Activated naive CD4-positive, alpha-beta T cell treated with anti-CD3 and anti-CD28 coated beads, Interleukin-2, amount 50 U/mL, for 72 hours (primary cell): Measurements from ENCODE around the gene GATAD2A. TPM values are rescaled to one million over a fixed set of nuclear protein-coding genes. Genes with fewer than 3 reads are reported as not detected.

Source experiments
- ATAC-seq, 2 donors: fragments of 150-1000 bp; cut with Tn5 transposase; 2 replicates each; pipeline ENCODE4 v1.10.0; 2021; ENCODE audit warnings: mild to moderate bottlenecking in 2 of 2, moderate library complexity in 2 of 2
- DNase-seq, 2 donors: peaks; one replicate each; pipeline ENCODE4 v3.0.0; 2021 to 2022; ENCODE audit warnings: low spot score in 2 of 2
- H3K27ac Mint-ChIP-seq, 2 donors: one replicate each; pipeline ENCODE4 v1.8.0; 2022; ENCODE audit warnings: mild to moderate bottlenecking in 2 of 2, mixed read lengths in 2 of 2
- H3K36me3 Mint-ChIP-seq, 2 donors: one replicate each; pipeline ENCODE4 v1.8.0; 2022; ENCODE audit warnings: mixed read lengths in 2 of 2
- H3K9me3 Mint-ChIP-seq, 2 donors: one replicate each; pipeline ENCODE4 v1.8.0; 2022; ENCODE audit warnings: mixed read lengths in 2 of 2
- total RNA-seq, 2 donors: library from RNA; stranded (reverse); gene quantifications; one replicate each; pipeline ENCODE4 v1.2.3, GENCODE V29; 2022

GATAD2A gene
- total RNA-seq, 2 donors from 2014 or later, result 122 to 134 TPM

- DNase-seq, result no peak
- Mint-ChIP-seq H3K36me3 (peaks cover 9 to 12% of the 10 kb centered on the region in 2 donors), H3K9me3 (no peaks in the 10 kb centered on the region), H3K27ac (peak overlapping the region; percentile 22 to 74)
- no peak for ATAC-seq
Measured at GRCh38 chr19:19498255-19498991, 92.9 kb downstream of the GATAD2A start.

- H3K27ac Mint-ChIP-seq, result peak overlapping the region in 1 of 2 donors; percentile 74
- peaks cover 9 to 12% of the 10 kb centered on the region in 2 donors for H3K36me3 Mint-ChIP-seq
- DNase-seq, result no peak
- no peaks in the 10 kb centered on the region for H3K9me3 Mint-ChIP-seq
- no peak for ATAC-seq
Measured at GRCh38 chr19:19499272-19499995, 94.0 kb downstream of the GATAD2A start.

DNA sequence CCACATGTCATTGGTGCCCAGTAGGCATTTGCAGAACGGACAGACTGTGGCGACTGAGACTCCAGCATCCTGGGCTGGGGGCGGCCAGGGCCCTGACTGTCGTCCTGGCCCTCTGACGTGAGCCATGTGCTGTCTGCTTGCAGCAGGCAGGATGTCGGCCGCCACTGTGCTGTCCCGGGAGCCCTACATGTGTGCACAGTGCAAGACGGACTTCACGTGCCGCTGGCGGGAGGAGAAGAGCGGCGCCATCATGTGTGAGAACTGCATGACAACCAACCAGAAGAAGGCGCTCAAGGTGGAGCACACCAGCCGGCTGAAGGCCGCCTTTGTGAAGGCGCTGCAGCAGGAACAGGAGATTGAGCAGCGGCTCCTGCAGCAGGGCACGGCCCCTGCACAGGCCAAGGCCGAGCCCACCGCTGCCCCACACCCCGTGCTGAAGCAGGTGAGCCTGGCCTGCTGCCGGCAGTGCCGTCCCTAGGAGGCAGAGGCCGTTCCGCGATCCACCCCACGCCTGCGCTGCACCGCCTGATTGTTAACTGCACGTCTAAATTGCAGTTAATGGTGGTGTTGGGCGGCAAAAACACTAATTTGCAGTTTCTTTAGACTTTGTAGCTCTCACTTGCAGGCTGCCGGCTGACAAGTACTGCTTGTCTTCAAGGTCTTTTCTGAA lies 95.6 kb downstream of the GATAD2A start:
- Mint-ChIP-seq H3K9me3 (no peaks in the 10 kb centered on the region), H3K36me3 (peaks cover 9 to 12% of the 10 kb centered on the region in 2 donors), H3K27ac (no peak overlapping the region)
- DNase-seq (no peak), ATAC-seq (no peak)

DNA sequence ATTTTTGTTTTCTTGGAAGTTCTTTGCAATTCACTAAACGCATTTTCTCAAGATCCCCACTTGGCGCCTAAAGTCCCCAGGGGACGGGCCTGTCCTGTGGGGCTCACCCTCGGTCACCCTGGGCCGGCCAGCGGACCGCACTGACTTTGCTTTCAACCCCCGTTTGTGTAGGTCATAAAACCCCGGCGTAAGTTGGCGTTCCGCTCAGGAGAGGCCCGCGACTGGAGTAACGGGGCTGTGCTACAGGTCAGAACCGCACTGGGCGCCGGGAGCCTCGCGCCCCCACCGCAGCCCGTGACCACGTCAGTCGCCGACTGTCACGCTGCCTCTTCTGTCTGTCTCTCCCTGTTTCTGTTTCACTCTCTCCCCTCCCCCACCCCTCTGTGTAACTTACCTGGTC lies 96.3 kb downstream of the GATAD2A start:
- Mint-ChIP-seq H3K9me3 (no peaks in the 10 kb centered on the region), H3K27ac (peak overlapping the region in 1 of 2 donors; percentile 83), H3K36me3 (peaks cover 9 to 12% of the 10 kb centered on the region in 2 donors)
- ATAC-seq, result no peak
- no peak for DNase-seq

DNA sequence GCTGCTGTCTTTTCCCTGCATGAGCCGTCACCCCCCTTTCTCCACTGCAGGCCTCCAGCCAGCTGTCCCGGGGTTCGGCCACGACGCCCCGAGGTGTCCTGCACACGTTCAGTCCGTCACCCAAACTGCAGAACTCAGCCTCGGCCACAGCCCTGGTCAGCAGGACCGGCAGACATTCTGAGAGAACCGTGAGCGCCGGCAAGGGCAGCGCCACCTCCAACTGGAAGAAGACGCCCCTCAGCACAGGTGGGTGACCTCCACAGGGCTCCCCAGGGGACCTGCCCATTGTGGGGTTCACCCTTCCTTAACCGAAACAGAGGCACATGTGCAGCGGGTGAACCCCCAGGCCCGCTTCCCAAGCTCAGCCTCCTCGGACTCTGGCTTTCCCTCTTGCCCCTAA lies 96.8 kb downstream of the GATAD2A start:
- H3K36me3 Mint-ChIP-seq, result peaks cover 9 to 12% of the 10 kb centered on the region in 2 donors
- no peak for ATAC-seq
- no peak for DNase-seq
- peak overlapping the region in 1 of 2 donors; percentile 45 for H3K27ac Mint-ChIP-seq
- no peaks in the 10 kb centered on the region for H3K9me3 Mint-ChIP-seq

DNA sequence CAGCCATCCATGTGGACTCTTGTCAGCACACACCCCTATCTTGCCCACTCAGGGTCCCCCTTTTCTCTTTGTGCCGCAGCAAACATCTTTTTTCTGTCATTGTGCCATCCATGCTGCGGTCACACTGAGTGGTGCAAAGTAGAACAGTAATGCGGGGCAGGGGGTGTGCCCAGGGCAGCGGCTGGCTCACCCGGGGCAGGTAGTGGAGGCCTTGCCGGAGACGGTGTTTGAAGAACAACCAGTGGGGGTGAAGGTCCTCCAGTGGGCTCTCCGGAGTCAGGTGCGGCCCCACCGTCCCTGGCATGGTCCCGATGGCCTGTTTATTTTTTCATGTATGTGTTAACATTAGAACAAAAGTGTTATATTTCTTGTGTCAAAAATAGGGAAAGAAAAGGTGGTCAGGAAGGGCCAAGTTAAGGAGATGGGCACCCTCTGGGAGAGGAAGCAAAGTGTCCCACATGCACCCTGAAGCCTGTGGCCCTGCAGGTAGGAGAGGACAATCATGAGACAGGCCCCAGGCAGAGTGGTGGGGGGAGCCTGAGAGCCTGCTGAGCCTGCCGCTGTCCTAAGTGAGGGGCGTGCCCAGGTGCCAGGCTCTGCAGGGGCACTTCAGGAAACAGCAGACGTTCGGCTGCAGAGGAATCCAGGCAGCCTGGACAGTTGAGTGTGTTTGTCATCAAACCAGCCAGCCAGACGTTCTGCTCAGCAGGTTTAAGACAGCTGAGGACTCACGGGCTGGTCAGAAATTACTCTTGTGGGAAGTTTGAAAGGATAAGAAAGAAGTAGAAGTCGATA lies 97.5 kb downstream of the GATAD2A start:
- peak overlapping the region in 1 of 2 donors; percentile 45 for H3K27ac Mint-ChIP-seq
- H3K9me3 Mint-ChIP-seq, result no peaks in the 10 kb centered on the region
- ATAC-seq, result no peak
- peaks cover 9 to 12% of the 10 kb centered on the region in 2 donors for H3K36me3 Mint-ChIP-seq
- no peak for DNase-seq

DNA sequence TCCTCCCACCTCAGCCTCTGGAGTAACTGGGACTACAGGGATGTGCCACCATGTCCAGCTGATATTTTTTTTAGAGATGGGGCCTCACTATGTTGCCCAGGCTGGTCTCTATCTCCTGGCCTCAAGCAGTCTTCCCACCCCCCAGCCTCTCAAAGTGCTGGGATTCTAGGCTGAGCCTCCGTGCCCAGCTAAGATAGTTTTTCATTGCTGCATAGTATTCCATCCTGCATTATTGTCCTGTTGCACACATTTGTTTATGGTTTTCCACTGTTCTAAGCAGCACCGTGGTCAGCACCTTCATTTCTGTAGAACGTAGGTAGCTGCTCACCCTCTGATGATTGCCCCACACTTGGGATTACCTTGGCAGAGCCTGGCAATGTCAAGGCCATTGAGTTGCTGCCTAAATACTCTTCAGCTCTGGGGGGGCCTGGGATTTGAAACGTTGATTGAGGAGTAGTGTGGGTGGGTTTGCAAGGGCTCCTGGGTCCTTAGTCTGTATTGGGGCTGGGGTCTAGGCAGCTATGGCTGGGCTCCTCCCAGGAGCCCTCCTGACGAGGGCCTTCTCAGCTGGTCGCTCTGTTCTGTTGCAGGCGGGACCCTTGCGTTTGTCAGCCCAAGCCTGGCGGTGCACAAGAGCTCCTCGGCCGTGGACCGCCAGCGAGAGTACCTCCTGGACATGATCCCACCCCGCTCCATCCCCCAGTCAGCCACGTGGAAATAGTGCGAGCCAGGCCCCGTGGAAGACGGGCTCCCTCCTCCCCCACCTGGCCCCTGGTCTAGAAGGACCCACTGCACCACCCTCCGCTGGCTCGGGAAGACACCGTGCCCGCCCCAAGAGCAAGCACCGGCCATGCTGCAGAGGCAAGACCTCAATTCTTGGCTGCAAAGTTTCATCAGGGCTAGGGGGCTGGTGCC lies 99.5 kb downstream of the GATAD2A start:
- ATAC-seq (no peak), DNase-seq (no peak)
- no peak overlapping the region for H3K27ac Mint-ChIP-seq
- no peaks in the 10 kb centered on the region for H3K9me3 Mint-ChIP-seq
- peaks cover 9 to 12% of the 10 kb centered on the region in 2 donors for H3K36me3 Mint-ChIP-seq

- Mint-ChIP-seq H3K9me3 (no peaks in the 10 kb centered on the region), H3K27ac (peak overlapping the region in 1 of 2 donors; percentile 36), H3K36me3 (peaks cover 9 to 12% of the 10 kb centered on the region in 2 donors)
- ATAC-seq, result no peak
- DNase-seq, result no peak
Measured at GRCh38 chr19:19505669-19506326, 100.3 kb downstream of the GATAD2A start.

GRCh38 chr19:19506592-19506991 lies 101.1 kb downstream of the GATAD2A start:
- H3K36me3 Mint-ChIP-seq, result peaks cover 9 to 12% of the 10 kb centered on the region in 2 donors
- ATAC-seq, result no peak
- DNase-seq, result no peak
- peak overlapping the region; percentile 48 to 68 for H3K27ac Mint-ChIP-seq
- H3K9me3 Mint-ChIP-seq, result no peaks in the 10 kb centered on the region

DNA sequence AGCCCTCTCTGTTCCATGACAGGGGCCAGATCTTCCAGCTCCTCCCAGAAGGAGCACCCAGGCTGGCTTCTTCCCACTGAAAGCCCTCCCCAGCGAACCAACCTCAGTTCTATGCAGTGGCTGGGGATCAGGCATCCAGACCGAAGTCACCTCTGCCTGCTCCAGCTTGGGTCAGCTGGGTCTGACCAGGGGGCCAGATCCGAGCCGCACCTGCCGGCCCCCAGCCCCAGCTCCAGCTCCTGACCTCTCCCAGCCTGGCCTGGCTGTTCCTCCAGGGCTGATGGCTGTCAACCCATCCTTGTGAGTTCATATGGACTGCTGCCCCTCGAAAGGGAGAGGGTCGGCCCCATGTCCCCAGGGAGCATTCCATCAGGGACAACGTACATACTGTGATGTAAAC lies 101.9 kb downstream of the GATAD2A start:
- no peak overlapping the region for H3K27ac Mint-ChIP-seq
- peaks cover under 1 to 10% of the 10 kb centered on the region in 2 donors for H3K36me3 Mint-ChIP-seq
- DNase-seq, result no peak
- ATAC-seq, result no peak
- no peaks in the 10 kb centered on the region for H3K9me3 Mint-ChIP-seq

- no peak for DNase-seq
- Mint-ChIP-seq H3K36me3 (peaks cover 0 to 1% of the 10 kb centered on the region in 2 donors), H3K9me3 (no peaks in the 10 kb centered on the region), H3K27ac (no peak overlapping the region)
- no peak for ATAC-seq
Measured at GRCh38 chr19:19508217-19508616, 102.7 kb downstream of the GATAD2A start.

DNA sequence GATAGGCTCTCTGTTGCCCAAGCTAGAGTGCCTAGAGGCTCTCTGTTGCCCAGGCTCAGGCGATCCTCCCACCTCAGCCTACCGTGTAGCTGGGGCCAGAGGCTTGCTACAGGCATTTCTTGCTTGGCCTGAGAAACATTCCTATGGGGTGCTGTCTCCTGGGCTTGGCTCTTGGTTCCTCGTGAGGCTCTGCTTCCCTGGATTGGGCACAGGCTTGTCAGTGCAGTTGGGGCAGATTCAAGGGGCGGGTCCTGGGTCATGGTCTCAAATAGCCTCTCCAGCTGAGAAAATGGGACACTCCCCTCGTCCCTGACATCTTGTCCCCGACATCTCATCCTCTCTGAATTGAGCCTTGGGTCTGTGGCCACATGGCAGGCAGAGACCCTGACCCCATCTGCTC lies 105.0 kb downstream of the GATAD2A start:
- DNase-seq (no peak), ATAC-seq (peak in 1 of 2 donors; percentile 14)
- peaks cover 0 to 4% of the 10 kb centered on the region in 2 donors for H3K36me3 Mint-ChIP-seq
- H3K9me3 Mint-ChIP-seq, result no peaks in the 10 kb centered on the region
- peak overlapping the region in 1 of 2 donors; percentile 82 for H3K27ac Mint-ChIP-seq

DNA sequence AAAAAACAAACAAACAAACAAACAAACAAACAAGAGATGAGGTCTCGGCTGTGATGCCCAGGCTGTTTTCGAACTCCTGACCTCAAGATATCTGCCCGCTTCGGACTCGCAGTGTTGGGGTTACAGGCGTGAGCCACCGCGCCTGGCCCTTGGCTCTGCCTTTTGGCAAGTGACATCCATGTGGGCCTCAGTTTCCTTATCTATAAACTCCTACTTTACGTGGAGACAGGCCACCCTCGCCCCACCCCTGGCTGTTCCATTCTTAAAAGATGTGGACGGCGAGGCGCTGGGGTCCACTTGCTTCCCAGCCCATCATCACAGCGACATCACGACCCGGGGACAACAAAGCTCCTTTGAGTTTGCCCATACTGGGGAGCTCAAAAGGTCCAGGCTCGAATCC lies 108.2 kb downstream of the GATAD2A start:
- H3K27ac Mint-ChIP-seq, result peak overlapping the region in 1 of 2 donors; percentile 84
- no peak for ATAC-seq
- peaks cover 0 to 9% of the 10 kb centered on the region in 2 donors for H3K36me3 Mint-ChIP-seq
- DNase-seq, result no peak
- no peaks in the 10 kb centered on the region for H3K9me3 Mint-ChIP-seq

DNA sequence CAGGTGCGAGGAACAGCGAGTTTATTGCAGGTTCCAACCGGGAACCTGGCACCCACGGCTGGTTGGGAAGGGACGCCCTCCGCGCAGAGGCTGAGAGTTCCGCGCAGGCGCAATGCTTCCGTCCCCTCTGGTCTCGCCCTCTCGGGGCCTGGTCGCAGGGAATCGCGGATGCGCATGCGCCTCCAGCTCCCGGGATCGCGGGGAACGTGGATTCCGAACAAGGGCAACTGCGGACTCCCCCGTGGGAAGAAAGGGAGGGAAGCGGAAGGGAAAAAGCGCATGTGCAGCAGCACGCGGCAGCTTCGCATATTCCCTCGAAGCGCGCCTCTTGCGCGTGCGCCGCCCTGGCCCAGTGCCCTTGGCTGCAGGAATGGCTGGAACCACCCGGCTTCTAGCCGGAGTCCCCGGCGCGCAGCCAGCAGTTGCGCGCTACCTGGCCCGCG lies 108.8 kb downstream of the GATAD2A start:
- H3K27ac Mint-ChIP-seq, result peak overlapping the region in 1 of 2 donors; percentile 84
- DNase-seq, result no peak
- ATAC-seq, result no peak
- no peaks in the 10 kb centered on the region for H3K9me3 Mint-ChIP-seq
- H3K36me3 Mint-ChIP-seq, result peaks cover 3 to 11% of the 10 kb centered on the region in 2 donors
